ENCODE data around the gene PLCH2. TPM values are rescaled to one million over a fixed set of nuclear protein-coding genes. Genes with fewer than 3 reads are reported as not detected.

PLCH2 gene
- total RNA-seq, 1 experiment from 2014 or later: 0.27 TPM

- Mint-ChIP-seq H3K36me3 (ENCODE audit: insufficient read depth, unreplicated experiment) (no peaks in the 10 kb centered on the region), H3K27me3 (ENCODE audit: insufficient read depth, unreplicated experiment) (peaks cover 8% of the 10 kb centered on the region), H3K27ac (ENCODE audit: unreplicated experiment) (no peak overlapping the region), H3K4me1 (ENCODE audit: low read depth, unreplicated experiment) (no peaks in the 10 kb centered on the region), H3K9me3 (ENCODE audit: unreplicated experiment) (no peaks in the 10 kb centered on the region), H3K4me3 (ENCODE audit: unreplicated experiment) (no peak overlapping the region)
- Histone ChIP-seq H3K4me3 (ENCODE audit: low read depth, low read length) (no peak overlapping the region), H3K27me3 (replicated peaks; ENCODE audit: control insufficient read depth, insufficient read depth, low read length) (peaks cover 3% of the 10 kb centered on the region), H3K36me3 (ENCODE audit: control insufficient read depth, insufficient read depth, low read length) (no peaks in the 10 kb centered on the region), H3K9me3 (no peaks in the 10 kb centered on the region), H3K4me1 (no peaks in the 10 kb centered on the region)
- intact Hi-C loops (cut with micrococcal nuclease; ENCODE audit: unreplicated experiment): no loop called here
- DNase-seq: no peak
- CTCF ChIA-PET: no interaction called here
- no TSS peak for BruUV-seq (replicated peaks)
- POLR2A ChIA-PET: no interaction called here
- TF ChIP-seq CTCF (IDR thresholded peaks at IDR 0.05; ENCODE audit: insufficient read depth in 1 of 2, low read depth in 1 of 2, low read length in 1 of 2, severe bottlenecking in 1 of 2, unreplicated experiment in 1 of 2): no peak
Observed at GRCh38 chr1:2445823-2446215, 30.3 kb upstream of the PLCH2 start.

GRCh38 chr1:2446394-2446793 lies 29.7 kb upstream of the PLCH2 start:
- intact Hi-C loops (cut with micrococcal nuclease; ENCODE audit: unreplicated experiment): no loop called here
- no peaks in the 10 kb centered on the region for H3K36me3 ChIP-seq (ENCODE audit: control insufficient read depth, insufficient read depth, low read length)
- H3K9me3 Mint-ChIP-seq (ENCODE audit: unreplicated experiment): no peaks in the 10 kb centered on the region
- no peak for DNase-seq
- no peaks in the 10 kb centered on the region for H3K9me3 ChIP-seq
- no peak overlapping the region for H3K4me3 ChIP-seq (ENCODE audit: low read depth, low read length)
- H3K4me3 Mint-ChIP-seq (ENCODE audit: unreplicated experiment): no peak overlapping the region
- H3K36me3 Mint-ChIP-seq (ENCODE audit: insufficient read depth, unreplicated experiment): no peaks in the 10 kb centered on the region
- H3K27me3 ChIP-seq (replicated peaks; ENCODE audit: control insufficient read depth, insufficient read depth, low read length): peaks cover 3% of the 10 kb centered on the region
- H3K4me1 ChIP-seq: no peaks in the 10 kb centered on the region
- TF ChIP-seq CTCF (IDR thresholded peaks at IDR 0.05; ENCODE audit: insufficient read depth in 1 of 2, low read depth in 1 of 2, low read length in 1 of 2, severe bottlenecking in 1 of 2, unreplicated experiment in 1 of 2): no peak
- H3K4me1 Mint-ChIP-seq (ENCODE audit: low read depth, unreplicated experiment): no peaks in the 10 kb centered on the region
- no peak overlapping the region for H3K27ac Mint-ChIP-seq (ENCODE audit: unreplicated experiment)
- peaks cover 5% of the 10 kb centered on the region for H3K27me3 Mint-ChIP-seq (ENCODE audit: insufficient read depth, unreplicated experiment)
- BruUV-seq (replicated peaks): no TSS peak
- ChIA-PET POLR2A (no interaction called here), CTCF (no interaction called here)

GRCh38 chr1:2446861-2447260 lies 29.2 kb upstream of the PLCH2 start:
- Mint-ChIP-seq H3K4me1 (ENCODE audit: low read depth, unreplicated experiment) (no peaks in the 10 kb centered on the region), H3K4me3 (ENCODE audit: unreplicated experiment) (no peak overlapping the region), H3K27ac (ENCODE audit: unreplicated experiment) (no peak overlapping the region), H3K9me3 (ENCODE audit: unreplicated experiment) (no peaks in the 10 kb centered on the region), H3K27me3 (ENCODE audit: insufficient read depth, unreplicated experiment) (peaks cover 4% of the 10 kb centered on the region), H3K36me3 (ENCODE audit: insufficient read depth, unreplicated experiment) (no peaks in the 10 kb centered on the region)
- ChIA-PET POLR2A (no interaction called here), CTCF (no interaction called here)
- H3K4me1 ChIP-seq: no peaks in the 10 kb centered on the region
- TF ChIP-seq CTCF (IDR thresholded peaks at IDR 0.05; ENCODE audit: insufficient read depth in 1 of 2, low read depth in 1 of 2, low read length in 1 of 2, severe bottlenecking in 1 of 2, unreplicated experiment in 1 of 2): no peak
- DNase-seq: no peak
- no TSS peak for BruUV-seq (replicated peaks)
- H3K27me3 ChIP-seq (replicated peaks; ENCODE audit: control insufficient read depth, insufficient read depth, low read length): peaks cover 3% of the 10 kb centered on the region
- no peak overlapping the region for H3K4me3 ChIP-seq (ENCODE audit: low read depth, low read length)
- no peaks in the 10 kb centered on the region for H3K9me3 ChIP-seq
- no peaks in the 10 kb centered on the region for H3K36me3 ChIP-seq (ENCODE audit: control insufficient read depth, insufficient read depth, low read length)
- intact Hi-C loops (cut with micrococcal nuclease; ENCODE audit: unreplicated experiment): no loop called here
